CD4-positive, alpha-beta T cell (primary cell): Measurements from ENCODE around the gene BICD1. TPM values are rescaled to one million over a fixed set of nuclear protein-coding genes. Genes with fewer than 3 reads are reported as not detected.

Experiments
- ATAC-seq: fragments of 200-7000 bp; cut with Tn5 transposase; one replicate; pipeline ENCODE4 v1.10.0; 2022; ENCODE audit warnings: mild to moderate bottlenecking; ENCODE audit not compliant: poor library complexity
- CTCF ChIA-PET: fragments of 350-600 bp; sonication (Branson Sonifier 250); formaldehyde crosslinking; loops from one replicate; lab custom pipeline; 2021; ENCODE audit warnings: antibody characterized with exemption, inconsistent platforms; lab: Charles Lee
- POLR2A ChIA-PET: fragments of 350-600 bp; sonication (Branson Sonifier 250); formaldehyde crosslinking; loops from one replicate; lab custom pipeline; 2021; ENCODE audit warnings: antibody characterized with exemption, inconsistent platforms; lab: Charles Lee
- DNase-seq, 14 experiments: peaks; one replicate each; pipeline ENCODE4 v3.0.0-alpha.2; 2013 to 2020; ENCODE audit warnings: mixed read lengths in 2 of 14
- H3K27ac ChIP-seq, 2 donors: one replicate each; pipeline versions ENCODE4 v1.5.1 to v1.7.0; 2013; ENCODE audit warnings: low read length in 2 of 2, low read depth in 1 of 2, mild to moderate bottlenecking in 1 of 2
- H3K27me3 ChIP-seq, 2 experiments: 1 replicate in 1 of 2; 2 replicates in 1 of 2; pipeline versions ENCODE4 v1.6.1 to v1.7.0; 2013; ENCODE audit warnings: low read length in 2 of 2, control low read depth in 1 of 2, mild to moderate bottlenecking in 1 of 2, moderate library complexity in 1 of 2; ENCODE audit not compliant: insufficient read depth in 2 of 2, control insufficient read depth in 1 of 2
- H3K36me3 ChIP-seq: one replicate; pipeline ENCODE4 v1.6.1; 2013; ENCODE audit warnings: low read length, control low read depth; ENCODE audit not compliant: insufficient read depth
- H3K4me1 ChIP-seq: one replicate; pipeline ENCODE4 v1.6.1; 2013; ENCODE audit warnings: low read length, control low read depth; ENCODE audit not compliant: insufficient read depth
- H3K4me3 ChIP-seq: one replicate; pipeline ENCODE4 v1.5.1; 2013; ENCODE audit warnings: mild to moderate bottlenecking, low read length, moderate library complexity
- H3K9me3 ChIP-seq, 2 experiments: 1 replicate in 1 of 2; 2 replicates in 1 of 2; pipeline versions ENCODE4 v1.6.1 to v1.7.0; 2013; ENCODE audit warnings: low read length in 2 of 2, mild to moderate bottlenecking in 2 of 2, control low read depth in 1 of 2, moderate library complexity in 1 of 2; ENCODE audit not compliant: control insufficient read depth in 1 of 2, insufficient read depth in 1 of 2
- H3K27ac Mint-ChIP-seq: one replicate; pipeline ENCODE4 v1.8.0; 2020; ENCODE audit warnings: mixed read lengths
- H3K27me3 Mint-ChIP-seq: one replicate; pipeline ENCODE4 v1.8.0; 2021; ENCODE audit warnings: mixed read lengths
- H3K36me3 Mint-ChIP-seq: one replicate; pipeline ENCODE4 v1.8.0; 2021; ENCODE audit warnings: low read depth, mixed read lengths
- H3K4me1 Mint-ChIP-seq: one replicate; pipeline ENCODE4 v1.8.0; 2021; ENCODE audit warnings: low read depth, mixed read lengths
- H3K4me3 Mint-ChIP-seq: one replicate; pipeline ENCODE4 v1.8.0; 2020; ENCODE audit warnings: mild to moderate bottlenecking, mixed read lengths
- H3K9me3 Mint-ChIP-seq: one replicate; pipeline ENCODE4 v1.8.0; 2020; ENCODE audit warnings: mixed read lengths
- intact Hi-C, 2 experiments: fragments of 100-400 bp; cut with DNase I in 1 of 2; cut with micrococcal nuclease in 1 of 2; formaldehyde crosslinking; loops; one replicate each; pipeline versions ENCODE4 v1.15.1 to v1.9.0; 2023 to 2025; cut with DNase I, micrococcal nuclease
- total RNA-seq, 174 experiments: library from RNA in 2 of 174; stranded (reverse) in 2 of 174; gene quantifications; one replicate each; pipeline ENCODE4 v1.2.3 and lab custom pipeline; 2021 to 2026
- TF ChIP-seq, protein P1 (sequence below): fragments of 200-600 bp; IDR thresholded peaks from one replicate; pipeline ENCODE4 v1.8.0; 2022; ENCODE audit warnings: antibody characterized with exemption, mild to moderate bottlenecking

BICD1 gene
- total RNA-seq, 2 experiments from 2014 or later: 13.5 to 14.3 TPM

DNA sequence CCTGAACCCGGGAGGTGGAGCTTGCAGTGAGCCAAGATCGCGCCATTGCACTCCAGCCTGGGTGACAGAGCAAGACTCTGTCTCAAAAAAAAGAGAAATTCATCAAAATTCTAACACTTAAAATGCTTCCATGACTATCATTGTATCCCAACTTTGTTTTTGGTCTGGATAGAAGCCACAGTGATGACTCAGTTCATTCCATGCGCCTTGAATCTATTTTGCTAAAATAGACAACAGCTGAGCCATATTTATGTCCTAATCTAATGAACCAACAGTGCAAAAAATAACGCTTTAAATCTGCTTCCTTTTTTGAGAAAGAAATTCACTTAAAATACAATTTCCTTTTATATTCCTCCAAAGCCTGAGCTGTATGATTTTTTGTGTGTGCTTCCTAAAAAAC lies 23.2 kb upstream of the BICD1 start:
- Mint-ChIP-seq H3K4me3 (no peak overlapping the region), H3K27me3 (no peaks in the 10 kb centered on the region), H3K9me3 (no peaks in the 10 kb centered on the region), H3K27ac (no peak overlapping the region), H3K4me1 (no peaks in the 10 kb centered on the region), H3K36me3 (no peaks in the 10 kb centered on the region)
- ATAC-seq (no peak), DNase-seq (no peak)
- no peak overlapping the region for H3K4me3 ChIP-seq
- intact Hi-C loops: no loop called here
- H3K4me1 ChIP-seq: no peaks in the 10 kb centered on the region
- no peaks in the 10 kb centered on the region for H3K27me3 ChIP-seq
- H3K9me3 ChIP-seq: no peaks in the 10 kb centered on the region
- ChIA-PET POLR2A (no interaction called here), CTCF (no interaction called here)
- no peaks in the 10 kb centered on the region for H3K36me3 ChIP-seq
- H3K27ac ChIP-seq: no peak overlapping the region
- TF ChIP-seq, protein P1, sequence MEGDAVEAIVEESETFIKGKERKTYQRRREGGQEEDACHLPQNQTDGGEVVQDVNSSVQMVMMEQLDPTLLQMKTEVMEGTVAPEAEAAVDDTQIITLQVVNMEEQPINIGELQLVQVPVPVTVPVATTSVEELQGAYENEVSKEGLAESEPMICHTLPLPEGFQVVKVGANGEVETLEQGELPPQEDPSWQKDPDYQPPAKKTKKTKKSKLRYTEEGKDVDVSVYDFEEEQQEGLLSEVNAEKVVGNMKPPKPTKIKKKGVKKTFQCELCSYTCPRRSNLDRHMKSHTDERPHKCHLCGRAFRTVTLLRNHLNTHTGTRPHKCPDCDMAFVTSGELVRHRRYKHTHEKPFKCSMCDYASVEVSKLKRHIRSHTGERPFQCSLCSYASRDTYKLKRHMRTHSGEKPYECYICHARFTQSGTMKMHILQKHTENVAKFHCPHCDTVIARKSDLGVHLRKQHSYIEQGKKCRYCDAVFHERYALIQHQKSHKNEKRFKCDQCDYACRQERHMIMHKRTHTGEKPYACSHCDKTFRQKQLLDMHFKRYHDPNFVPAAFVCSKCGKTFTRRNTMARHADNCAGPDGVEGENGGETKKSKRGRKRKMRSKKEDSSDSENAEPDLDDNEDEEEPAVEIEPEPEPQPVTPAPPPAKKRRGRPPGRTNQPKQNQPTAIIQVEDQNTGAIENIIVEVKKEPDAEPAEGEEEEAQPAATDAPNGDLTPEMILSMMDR: no peak

DNA sequence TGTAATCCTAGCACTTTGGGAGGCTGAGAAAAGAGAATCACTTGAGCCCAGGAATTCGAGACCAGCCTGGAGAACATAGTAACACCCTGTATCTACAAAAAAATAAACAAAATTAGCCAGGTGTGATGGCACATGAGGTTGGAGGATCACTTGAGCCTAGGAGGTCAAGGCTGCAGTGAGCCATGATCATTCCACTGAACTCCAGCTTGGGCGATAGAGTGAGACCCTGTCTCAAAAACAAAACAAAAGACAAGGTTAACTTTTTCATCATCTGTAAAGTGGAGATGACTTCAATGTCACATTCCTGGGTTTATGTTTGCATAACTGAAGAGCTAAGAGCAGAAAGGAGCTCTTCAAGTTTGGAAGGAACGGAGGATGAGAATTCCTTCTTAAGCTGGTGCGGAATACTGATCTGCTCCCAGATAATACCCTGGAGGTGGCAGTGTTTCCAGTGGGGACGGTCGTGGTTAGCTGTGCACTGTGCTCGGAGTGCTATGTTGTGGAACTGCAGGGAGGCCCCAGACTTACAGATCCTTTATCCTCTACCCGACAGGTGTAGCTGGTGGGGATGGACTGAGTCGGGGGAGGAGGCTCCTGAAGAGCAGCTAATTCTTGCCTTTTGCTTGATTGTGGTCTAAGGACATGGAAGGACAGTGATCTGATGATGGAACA lies 22.5 kb upstream of the BICD1 start:
- Mint-ChIP-seq H3K36me3 (no peaks in the 10 kb centered on the region), H3K4me1 (no peaks in the 10 kb centered on the region), H3K9me3 (no peaks in the 10 kb centered on the region), H3K4me3 (no peak overlapping the region), H3K27ac (no peak overlapping the region), H3K27me3 (no peaks in the 10 kb centered on the region)
- ChIA-PET CTCF (no interaction called here), POLR2A (no interaction called here)
- H3K4me1 ChIP-seq: no peaks in the 10 kb centered on the region
- TF ChIP-seq, protein P1: no peak
- DNase-seq (no peak), ATAC-seq (no peak)
- no peak overlapping the region for H3K27ac ChIP-seq
- H3K4me3 ChIP-seq: no peak overlapping the region
- H3K36me3 ChIP-seq: no peaks in the 10 kb centered on the region
- intact Hi-C loops: no loop called here
- no peaks in the 10 kb centered on the region for H3K27me3 ChIP-seq
- no peaks in the 10 kb centered on the region for H3K9me3 ChIP-seq

DNA sequence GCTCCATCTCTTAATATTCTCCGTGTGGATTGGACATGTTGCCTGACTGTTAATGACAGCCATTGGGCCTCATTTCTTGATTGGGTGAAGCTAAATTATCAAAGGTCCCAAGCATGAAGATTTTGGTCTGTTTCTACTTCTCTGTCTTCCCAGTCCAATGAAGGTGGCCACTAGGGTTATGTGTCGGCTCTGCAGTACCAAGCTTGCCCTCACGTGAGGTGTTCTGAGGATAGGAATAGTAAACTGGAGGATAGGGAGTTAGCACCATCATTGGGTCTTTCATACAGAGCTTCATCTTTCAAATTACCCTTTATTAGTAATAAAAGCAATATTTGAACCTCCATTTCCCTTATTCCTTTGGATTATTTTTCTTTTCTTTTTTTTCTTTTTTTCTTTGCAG lies 21.9 kb upstream of the BICD1 start:
- H3K36me3 Mint-ChIP-seq: no peaks in the 10 kb centered on the region
- H3K4me1 Mint-ChIP-seq: no peaks in the 10 kb centered on the region
- Histone ChIP-seq H3K4me3 (no peak overlapping the region), H3K36me3 (no peaks in the 10 kb centered on the region), H3K27me3 (no peaks in the 10 kb centered on the region), H3K27ac (no peak overlapping the region), H3K9me3 (no peaks in the 10 kb centered on the region), H3K4me1 (no peaks in the 10 kb centered on the region)
- H3K27ac Mint-ChIP-seq: no peak overlapping the region
- ChIA-PET CTCF (no interaction called here), POLR2A (no interaction called here)
- ATAC-seq: no peak
- H3K4me3 Mint-ChIP-seq: no peak overlapping the region
- intact Hi-C loops: no loop called here
- TF ChIP-seq, protein P1: no peak
- H3K9me3 Mint-ChIP-seq: no peaks in the 10 kb centered on the region
- no peak for DNase-seq
- H3K27me3 Mint-ChIP-seq: no peaks in the 10 kb centered on the region
